AG09309 (cell line): ENCODE results near the gene MECR.

Experiments
- DNase-seq: peaks from one replicate; pipeline ENCODE4 v3.0.0-alpha.2; 2010; ENCODE audit warnings: low read depth
- H3K4me3 ChIP-seq: 2 replicates; pipeline ENCODE4 v1.5.1; 2011; ENCODE audit warnings: mild to moderate bottlenecking, low read depth, low read length, moderate library complexity; ENCODE audit not compliant: control insufficient read depth
- CTCF ChIP-seq: IDR thresholded peaks from 2 replicates; pipeline ENCODE4 v1.5.1; 2011; ENCODE audit warnings: mild to moderate bottlenecking, low read depth, low read length, inconsistent platforms; ENCODE audit not compliant: insufficient read depth, control insufficient read depth; ENCODE audit errors: missing control alignments

MECR gene

DNA sequence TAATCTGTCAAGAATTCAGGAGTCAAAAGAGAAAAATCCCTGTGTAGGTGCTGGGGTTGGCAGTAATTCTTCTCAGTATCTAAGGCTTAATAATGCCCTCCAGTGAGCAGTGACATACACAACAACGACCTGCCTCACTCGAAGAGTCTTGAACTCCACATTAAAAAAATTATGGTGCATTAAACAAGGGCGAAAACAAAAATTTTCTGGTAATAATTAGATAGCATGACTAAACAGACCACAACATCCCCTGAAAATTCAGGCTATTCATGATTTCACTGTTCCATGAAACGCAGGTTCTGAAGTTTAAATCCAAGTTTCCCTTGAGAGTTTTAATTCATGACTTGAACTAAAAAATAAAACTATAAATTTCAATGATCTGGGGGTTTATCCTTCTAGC, 54.2 kb downstream of the MECR start:
- no peak overlapping the region for H3K4me3 ChIP-seq
- no peak for DNase-seq
- TF ChIP-seq CTCF, result no peak

GRCh38 chr1:29172415-29172939, 58.3 kb downstream of the MECR start:
- H3K4me3 ChIP-seq, result no peak overlapping the region
- no peak for TF ChIP-seq CTCF
- DNase-seq, result no peak

- DNase-seq, result no peak
- H3K4me3 ChIP-seq, result no peak overlapping the region
- TF ChIP-seq CTCF, result no peak
These were observed 59.2 kb downstream of the MECR start for GRCh38 chr1:29171521-29171920.

- DNase-seq, result no peak
- no peak overlapping the region for H3K4me3 ChIP-seq
- TF ChIP-seq CTCF, result no peak
These were observed 59.6 kb downstream of the MECR start for GRCh38 chr1:29171089-29171488.

GRCh38 chr1:29169976-29170375, 60.8 kb downstream of the MECR start:
- no peak for TF ChIP-seq CTCF
- no peak for DNase-seq
- H3K4me3 ChIP-seq, result no peak overlapping the region

DNA sequence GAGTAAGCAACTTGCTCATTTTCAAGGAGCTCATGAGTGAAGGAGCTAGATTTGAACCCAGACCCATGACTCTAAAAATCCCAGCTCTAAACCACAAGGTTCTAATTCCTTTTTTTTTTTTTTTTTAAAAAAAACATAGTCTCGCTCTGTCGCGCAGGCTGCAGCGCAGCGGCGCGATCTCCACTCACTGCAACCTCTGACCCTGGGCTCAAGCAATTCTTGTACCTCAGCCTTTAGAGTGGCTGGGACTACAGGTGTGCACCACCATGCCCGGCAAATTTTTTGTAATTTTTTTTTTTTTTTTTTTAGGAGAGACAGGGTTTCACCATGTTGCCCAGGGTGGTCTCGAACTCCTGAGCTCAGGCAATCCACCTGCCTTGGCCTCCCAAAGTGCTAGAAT, 62.8 kb downstream of the MECR start:
- no peak for DNase-seq
- H3K4me3 ChIP-seq, result no peak overlapping the region
- no peak for TF ChIP-seq CTCF
